Hematopoietic multipotent progenitor cell treated with erythropoietin and hydrocortisone succinate and interleukin-3 and kit ligand, for 17 days (in vitro differentiated cells): ENCODE data around the gene PTCSC3.

ENCODE experiments used
- DNase-seq: peaks from one replicate; pipeline ENCODE4 v3.0.0-alpha.2; 2015; ENCODE audit warnings: low spot score

Gene PTCSC3

GRCh38 chr14:36176524-36176923 is at the start of gene PTCSC3:
PTCSC3 (minus strand) TSS chr14:36176722.
- DNase-seq, result no peak

- no peak for DNase-seq
Measured at GRCh38 chr14:36226164-36226563, 49.6 kb upstream of the PTCSC3 start.

- no peak for DNase-seq
Measured at GRCh38 chr14:36224176-36224575, 47.7 kb upstream of the PTCSC3 start.

- no peak for DNase-seq
Measured at GRCh38 chr14:36223558-36223957, 47.0 kb upstream of the PTCSC3 start.

- DNase-seq, result no peak
Measured at GRCh38 chr14:36222952-36223468, 46.5 kb upstream of the PTCSC3 start.

GRCh38 chr14:36222337-36222736 is 45.8 kb upstream of the PTCSC3 start:
- no peak for DNase-seq

GRCh38 chr14:36221112-36221511 is 44.6 kb upstream of the PTCSC3 start:
- no peak for DNase-seq

GRCh38 chr14:36217732-36218131 is 41.2 kb upstream of the PTCSC3 start:
- no peak for DNase-seq

GRCh38 chr14:36217027-36217426 is 40.5 kb upstream of the PTCSC3 start:
- DNase-seq, result no peak

- DNase-seq, result no peak
Measured at GRCh38 chr14:36215217-36215598, 38.7 kb upstream of the PTCSC3 start.

GRCh38 chr14:36214476-36215216 is 38.1 kb upstream of the PTCSC3 start:
- no peak for DNase-seq

GRCh38 chr14:36212987-36213386 is 36.5 kb upstream of the PTCSC3 start:
- no peak for DNase-seq

GRCh38 chr14:36212577-36212976 is 36.1 kb upstream of the PTCSC3 start:
- DNase-seq, result no peak

GRCh38 chr14:36208690-36209278 is 32.3 kb upstream of the PTCSC3 start:
- no peak for DNase-seq

- DNase-seq, result no peak
Measured at GRCh38 chr14:36207500-36207899, 31.0 kb upstream of the PTCSC3 start.

- DNase-seq, result no peak
Measured at GRCh38 chr14:36204461-36205073, 28.0 kb upstream of the PTCSC3 start.

- DNase-seq, result no peak
Measured at GRCh38 chr14:36198378-36198777, 21.9 kb upstream of the PTCSC3 start.

GRCh38 chr14:36194663-36195062 is 18.1 kb upstream of the PTCSC3 start:
- DNase-seq, result no peak

GRCh38 chr14:36192530-36192929 is 16.0 kb upstream of the PTCSC3 start:
- DNase-seq, result no peak

GRCh38 chr14:36183402-36183801 is 6.9 kb upstream of the PTCSC3 start:
- no peak for DNase-seq

GRCh38 chr14:36181417-36181816 is 4.9 kb upstream of the PTCSC3 start:
- no peak for DNase-seq

GRCh38 chr14:36177489-36177888 is 967 bp upstream of the PTCSC3 start:
- DNase-seq, result no peak

- DNase-seq, result no peak
Measured at GRCh38 chr14:36174767-36175424, 1.6 kb downstream of the PTCSC3 start.
